ENCODE data around the gene KRTAP13-2.

GRCh38 chr21:30333736-30334135, 38.3 kb downstream of the KRTAP13-2 start:
- TF ChIP-seq CTCF (conservative IDR thresholded peaks at IDR 0.05; ENCODE audit: low read depth, low read length) = no peak
- no peak for TF ChIP-seq POLR2A (IDR thresholded peaks at IDR 0.05; ENCODE audit: low read depth, low read length)
- TF ChIP-seq SMC3 (IDR thresholded peaks at IDR 0.05; ENCODE audit: low read depth, low read length) = no peak
- no peak for TF ChIP-seq RAD21 (IDR thresholded peaks at IDR 0.05; ENCODE audit: low read length)
- TF ChIP-seq CHD1 (IDR thresholded peaks at IDR 0.05; ENCODE audit: low read depth, low read length) = no peak
- no peak for TF ChIP-seq MXI1 (IDR thresholded peaks at IDR 0.05; ENCODE audit: borderline replicate concordance, low read depth, low read length)

Measured in IMR-90 (cell line).